Prostate gland (tissue), 2 donors: Measurements from ENCODE around the gene PRDM11. TPM values are rescaled to one million over a fixed set of nuclear protein-coding genes. Genes with fewer than 3 reads are reported as not detected.
"Not testable (repeated sequence)": the region's sequence is repeated elsewhere in the genome, so short reads cannot be mapped to it uniquely, and the experiment has no call there.

Experiments
- DNase-seq: peaks from one replicate; pipeline ENCODE4 v3.0.0-alpha.2; 2019; ENCODE audit warnings: low spot score
- H3K27ac ChIP-seq, 2 donors: fragments of 200-600 bp; sonication (generic); 2 replicates each; pipeline ENCODE4 v1.5.1; 2017 to 2019
- H3K27me3 ChIP-seq: fragments of 200-600 bp; sonication (generic); replicated peaks from 2 replicates; pipeline ENCODE4 v1.5.1; 2019; ENCODE audit not compliant: insufficient read depth
- H3K36me3 ChIP-seq, 2 donors: fragments of 200-600 bp; sonication (generic); 1 replicate in 1 of 2; 2 replicates in 1 of 2; pipeline versions ENCODE4 v1.5.1 to v1.8.1; 2017 to 2019
- H3K4me1 ChIP-seq: fragments of 200-600 bp; sonication (generic); replicated peaks from 2 replicates; pipeline ENCODE4 v1.5.1; 2019
- H3K4me3 ChIP-seq, 2 donors: fragments of 200-600 bp; sonication (generic); 2 replicates each; pipeline ENCODE4 v1.5.1; 2017 to 2019
- H3K9me3 ChIP-seq: fragments of 200-600 bp; sonication (generic); 2 replicates; pipeline ENCODE4 v1.5.1; 2017
- CTCF ChIP-seq, 4 experiments: fragments of 200-600 bp in 2 of 4; fragments of 450-650 bp in 2 of 4; sonication (generic) in 2 of 4; IDR thresholded peaks; 1 replicate in 3 of 4; 2 replicates in 1 of 4; pipeline ENCODE4 v1.5.1; 2016 to 2019; ENCODE audit warnings: antibody characterized with exemption in 4 of 4, mild to moderate bottlenecking in 2 of 4, moderate library complexity in 2 of 4
- POLR2A ChIP-seq: fragments of 450-650 bp; IDR thresholded peaks from one replicate; pipeline ENCODE4 v1.6.1; 2016; ENCODE audit warnings: antibody characterized with exemption, mild to moderate bottlenecking
- POLR2AphosphoS5 ChIP-seq: sonication (generic); formaldehyde crosslinking; IDR thresholded peaks from one replicate; pipeline ENCODE4 v1.6.1; 2017; ENCODE audit warnings: antibody characterized with exemption
- WGBS: methylation state at CpG from one replicate; pipeline ENCODE4 v1.1.5; 2018; 5-methylcytosine and 5-hydroxymethylcytosine counted together
- intact Hi-C: fragments of 100-400 bp; cut with DNase I; formaldehyde crosslinking; loops from one replicate; pipeline ENCODE4 v1.14.2; 2022
- total RNA-seq, 2 donors: library from RNA; depleted of rRNA; stranded (reverse); fragments of >200 nt; gene quantifications; one replicate each; pipeline ENCODE4 v1.1.0, GENCODE V29; 2016

PRDM11 gene
- total RNA-seq, 2 donors from 2014 or later = 13.1 to 15.3 TPM

- WGBS = 58% methylated on average over 2 of the region's 2 CpGs
- H3K36me3 ChIP-seq = no peaks in the 10 kb centered on the region
- no peaks in the 10 kb centered on the region for H3K9me3 ChIP-seq
- H3K4me3 ChIP-seq = no peak overlapping the region
- H3K27me3 ChIP-seq = no peaks in the 10 kb centered on the region
- no peaks in the 10 kb centered on the region for H3K4me1 ChIP-seq
- TF ChIP-seq CTCF (IDR thresholded peaks at IDR 0.05) = no peak
- no peak for TF ChIP-seq POLR2AphosphoS5
- no peak for TF ChIP-seq POLR2A
- intact Hi-C loops = no loop called here
- H3K27ac ChIP-seq = no peak overlapping the region
- no peak for DNase-seq
Observed at GRCh38 chr11:45247433-45247832, 101.0 kb downstream of the PRDM11 start.

GRCh38 chr11:45248501-45249011 lies 102.1 kb downstream of the PRDM11 start:
- DNase-seq = no peak
- no peak overlapping the region for H3K27ac ChIP-seq
- 75% methylated on average over 2 of the region's 2 CpGs for WGBS
- no peak overlapping the region for H3K4me3 ChIP-seq
- no peaks in the 10 kb centered on the region for H3K4me1 ChIP-seq
- H3K36me3 ChIP-seq = no peaks in the 10 kb centered on the region
- no peaks in the 10 kb centered on the region for H3K9me3 ChIP-seq
- intact Hi-C loops = no loop called here
- H3K27me3 ChIP-seq = no peaks in the 10 kb centered on the region
- TF ChIP-seq CTCF (IDR thresholded peaks at IDR 0.05) (no peak), POLR2AphosphoS5 (no peak), POLR2A (no peak)

- H3K36me3 ChIP-seq, DNase-seq, H3K27me3 ChIP-seq, H3K27ac ChIP-seq, H3K4me3 ChIP-seq, intact Hi-C loops, H3K4me1 ChIP-seq, H3K9me3 ChIP-seq: not testable (repeated sequence)
- 74% methylated on average over 1 of the region's 1 CpG for WGBS
Observed at GRCh38 chr11:45249372-45249771, 102.9 kb downstream of the PRDM11 start.

GRCh38 chr11:45250035-45250718 lies 103.7 kb downstream of the PRDM11 start:
- no peaks in the 10 kb centered on the region for H3K4me1 ChIP-seq
- no peaks in the 10 kb centered on the region for H3K27me3 ChIP-seq
- no peak overlapping the region for H3K4me3 ChIP-seq
- intact Hi-C loops = no loop called here
- DNase-seq = no peak
- H3K36me3 ChIP-seq = no peaks in the 10 kb centered on the region
- TF ChIP-seq CTCF (IDR thresholded peaks at IDR 0.05) (no peak), POLR2AphosphoS5 (no peak), POLR2A (no peak)
- WGBS = 67% methylated on average over 3 of the region's 3 CpGs
- H3K9me3 ChIP-seq = no peaks in the 10 kb centered on the region
- H3K27ac ChIP-seq = no peak overlapping the region

GRCh38 chr11:45252134-45252856 lies 105.9 kb downstream of the PRDM11 start:
- Histone ChIP-seq H3K36me3 (no peaks in the 10 kb centered on the region), H3K27me3 (no peaks in the 10 kb centered on the region), H3K27ac (no peak overlapping the region), H3K4me3 (no peak overlapping the region), H3K9me3 (no peaks in the 10 kb centered on the region), H3K4me1 (no peaks in the 10 kb centered on the region)
- intact Hi-C loops = no loop called here
- DNase-seq = no peak
- TF ChIP-seq POLR2A (no peak), CTCF (IDR thresholded peaks at IDR 0.05) (peak in 3 of 4 experiments; percentile 21 to 40 (median 36))
- 66% methylated on average over 21 of the region's 22 CpGs for WGBS
